ENCODE measurements around the gene USP40.

USP40 gene

DNA sequence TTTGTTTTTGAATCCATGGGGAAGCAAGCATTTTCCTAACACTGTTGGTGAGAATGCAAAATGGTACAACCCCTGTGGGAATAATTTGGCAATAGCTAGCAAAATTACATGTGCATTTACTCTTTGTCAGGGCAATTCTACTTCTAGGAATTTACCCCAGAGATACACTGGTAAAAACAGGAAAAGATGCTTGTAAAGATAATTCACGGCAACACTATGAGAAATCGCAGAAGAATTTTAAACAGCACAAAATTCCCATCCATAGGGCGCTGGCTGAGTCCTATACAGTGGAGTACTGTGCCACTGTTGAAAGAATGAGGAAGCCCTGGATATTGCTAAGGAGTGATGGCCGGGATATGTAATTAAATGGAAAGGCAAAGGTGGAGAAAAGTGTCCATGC lies 136.5 kb downstream of the USP40 start:
- no peak for TF ChIP-seq ZFX (IDR thresholded peaks at IDR 0.05)
- TF ChIP-seq, protein P1, sequence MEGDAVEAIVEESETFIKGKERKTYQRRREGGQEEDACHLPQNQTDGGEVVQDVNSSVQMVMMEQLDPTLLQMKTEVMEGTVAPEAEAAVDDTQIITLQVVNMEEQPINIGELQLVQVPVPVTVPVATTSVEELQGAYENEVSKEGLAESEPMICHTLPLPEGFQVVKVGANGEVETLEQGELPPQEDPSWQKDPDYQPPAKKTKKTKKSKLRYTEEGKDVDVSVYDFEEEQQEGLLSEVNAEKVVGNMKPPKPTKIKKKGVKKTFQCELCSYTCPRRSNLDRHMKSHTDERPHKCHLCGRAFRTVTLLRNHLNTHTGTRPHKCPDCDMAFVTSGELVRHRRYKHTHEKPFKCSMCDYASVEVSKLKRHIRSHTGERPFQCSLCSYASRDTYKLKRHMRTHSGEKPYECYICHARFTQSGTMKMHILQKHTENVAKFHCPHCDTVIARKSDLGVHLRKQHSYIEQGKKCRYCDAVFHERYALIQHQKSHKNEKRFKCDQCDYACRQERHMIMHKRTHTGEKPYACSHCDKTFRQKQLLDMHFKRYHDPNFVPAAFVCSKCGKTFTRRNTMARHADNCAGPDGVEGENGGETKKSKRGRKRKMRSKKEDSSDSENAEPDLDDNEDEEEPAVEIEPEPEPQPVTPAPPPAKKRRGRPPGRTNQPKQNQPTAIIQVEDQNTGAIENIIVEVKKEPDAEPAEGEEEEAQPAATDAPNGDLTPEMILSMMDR (conservative IDR thresholded peaks at IDR 0.05), result no peak
- H3K27ac ChIP-seq, result no peak overlapping the region

DNA sequence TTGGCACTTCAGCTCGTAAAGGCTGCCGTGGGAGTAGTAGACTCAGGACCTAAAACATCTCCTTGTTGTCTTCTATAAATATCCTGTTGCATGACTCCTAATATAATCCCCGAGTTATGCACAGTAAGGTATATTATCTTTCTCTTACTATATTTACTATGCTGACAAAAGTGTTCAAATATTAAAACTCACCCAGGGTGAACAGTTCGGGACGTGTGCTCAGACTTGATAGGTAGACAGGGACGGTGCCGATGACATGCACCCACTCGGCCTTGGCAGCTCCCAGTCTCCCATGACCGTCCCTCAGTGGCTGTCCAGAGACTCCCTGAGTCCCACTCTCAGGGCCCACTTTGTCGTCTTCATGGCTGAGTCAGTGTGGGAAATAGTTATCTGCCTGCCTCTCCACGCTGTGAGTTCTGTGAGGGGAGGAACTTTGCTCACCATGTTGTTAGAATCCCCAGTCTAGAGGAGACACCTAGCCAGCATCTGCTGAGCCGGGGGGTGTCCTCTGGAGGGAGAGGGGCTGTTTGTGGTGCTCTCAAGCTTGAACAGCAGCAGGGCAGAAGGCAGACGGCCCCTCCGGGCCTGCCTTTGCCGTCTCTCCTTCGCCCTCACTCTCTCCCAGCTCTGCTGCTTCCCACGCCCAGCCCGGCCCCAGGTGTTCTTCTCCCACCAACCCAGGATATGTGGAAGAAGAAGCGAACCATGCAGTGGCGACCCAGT lies 137.2 kb downstream of the USP40 start:
- no peak overlapping the region for H3K27ac ChIP-seq

DNA sequence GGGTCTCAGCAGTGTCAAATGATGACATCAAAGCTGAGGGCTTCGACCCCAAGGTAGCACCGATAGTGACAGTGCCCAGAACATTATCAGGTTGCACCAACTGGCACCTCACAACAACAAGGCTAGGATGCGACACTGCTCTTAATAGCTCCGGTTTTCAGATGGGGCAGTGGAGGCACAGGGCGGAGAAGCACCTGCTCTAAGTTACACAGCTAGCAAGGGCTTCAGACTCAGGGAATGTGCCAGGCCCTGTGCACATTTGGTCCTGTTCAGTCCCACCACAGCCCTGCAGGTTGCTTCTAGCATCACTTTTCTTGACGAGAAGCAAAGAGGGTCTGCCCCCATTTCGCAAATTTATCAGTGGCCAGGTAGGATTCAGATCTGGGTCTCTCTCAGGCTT lies 138.1 kb downstream of the USP40 start:
- TF ChIP-seq ZFX (IDR thresholded peaks at IDR 0.05), result no peak
- TF ChIP-seq, protein P1 (conservative IDR thresholded peaks at IDR 0.05), result no peak
- no peak overlapping the region for H3K27ac ChIP-seq

More for the DNA sequence above, 137.2 kb downstream of the USP40 start:
- TF ChIP-seq, protein P1 (conservative IDR thresholded peaks at IDR 0.05), result no peak
- no peak for TF ChIP-seq ZFX (IDR thresholded peaks at IDR 0.05)

DNA sequence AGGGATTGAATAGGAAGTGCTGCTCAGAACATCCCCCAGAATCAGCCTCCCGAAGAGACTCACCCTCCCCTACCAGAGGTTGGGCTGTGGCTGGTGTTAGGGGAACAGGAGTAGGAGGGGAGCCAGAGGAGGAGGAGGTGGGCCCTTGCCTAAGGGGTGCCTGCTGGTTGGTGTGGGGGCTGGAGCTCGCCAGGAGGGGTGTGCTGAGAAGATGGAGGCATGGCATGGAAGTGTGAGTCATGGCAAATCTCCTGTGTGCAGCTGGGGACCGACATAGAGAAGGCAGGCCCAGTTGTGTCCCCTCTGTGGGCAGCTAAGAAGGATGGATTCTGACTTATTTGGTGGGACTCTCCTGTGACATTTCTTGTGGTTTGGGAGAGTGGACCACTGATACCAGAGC lies 138.6 kb downstream of the USP40 start:
- H3K27ac ChIP-seq, result no peak overlapping the region
- no peak for TF ChIP-seq ZFX (IDR thresholded peaks at IDR 0.05)
- TF ChIP-seq, protein P1 (conservative IDR thresholded peaks at IDR 0.05), result no peak

DNA sequence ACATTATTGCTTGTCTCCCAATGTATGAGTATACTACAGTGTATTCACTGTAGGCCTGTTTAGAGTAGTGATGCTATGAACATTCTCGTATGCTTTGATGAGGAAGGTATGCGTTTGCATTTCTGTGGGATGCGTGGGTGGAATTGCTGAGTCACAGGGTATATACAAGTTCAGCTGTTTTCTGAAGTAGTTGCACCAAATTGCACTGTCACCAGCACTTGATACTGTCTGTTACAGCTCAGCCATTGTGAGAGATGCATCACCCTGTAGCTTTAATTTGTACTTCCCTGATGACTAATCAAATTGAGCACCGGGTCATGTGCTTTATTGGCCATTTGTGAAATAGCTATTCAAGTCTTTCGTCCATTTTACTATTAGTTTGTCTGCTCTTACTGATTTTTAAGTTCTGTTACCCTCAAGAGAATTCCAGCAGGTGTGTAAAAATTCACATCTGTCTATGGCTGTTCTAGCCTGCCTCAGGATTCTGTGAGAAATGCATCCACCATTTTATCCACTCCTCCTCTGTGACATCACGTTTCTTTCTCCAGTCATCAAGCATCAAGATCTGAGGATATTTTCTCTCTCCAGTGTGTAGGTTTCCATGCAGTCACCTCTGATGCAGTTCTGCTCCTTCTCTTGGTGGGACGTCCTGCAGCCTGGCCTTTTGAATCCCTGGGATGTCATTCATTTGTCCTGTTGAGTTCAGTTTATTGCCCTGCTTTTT lies 139.8 kb downstream of the USP40 start:
- no peak for TF ChIP-seq ZFX (IDR thresholded peaks at IDR 0.05)
- TF ChIP-seq, protein P1 (conservative IDR thresholded peaks at IDR 0.05), result no peak
- H3K27ac ChIP-seq, result no peak overlapping the region

Measured in C4-2B (cell line).